Activated CD4-positive, alpha-beta T cell treated with anti-CD3 and anti-CD28 coated beads for 36 hours (primary cell): ENCODE measurements around the gene SHROOM1. TPM values are rescaled to one million over a fixed set of nuclear protein-coding genes. Genes with fewer than 3 reads are reported as not detected.

ENCODE experiments used
- ATAC-seq: fragments of 200-7000 bp; cut with Tn5 transposase; one replicate; pipeline ENCODE4 v1.10.0; 2021; ENCODE audit warnings: mild to moderate bottlenecking, moderate library complexity
- CTCF ChIA-PET: fragments of 350-600 bp; sonication (Branson Sonifier 250); formaldehyde crosslinking; loops from one replicate; lab custom pipeline; 2021; ENCODE audit warnings: antibody characterized with exemption; lab: Charles Lee
- POLR2A ChIA-PET: fragments of 350-600 bp; sonication (Branson Sonifier 250); formaldehyde crosslinking; loops from one replicate; lab custom pipeline; 2021; ENCODE audit warnings: antibody characterized with exemption, inconsistent platforms; lab: Charles Lee
- DNase-seq: peaks from one replicate; pipeline ENCODE4 v3.0.0-alpha.2; 2020
- H3K27ac Mint-ChIP-seq: one replicate; pipeline ENCODE4 v1.8.0; 2021; ENCODE audit warnings: mixed read lengths
- H3K27me3 Mint-ChIP-seq: one replicate; pipeline ENCODE4 v1.8.0; 2021; ENCODE audit warnings: mixed read lengths
- H3K36me3 Mint-ChIP-seq: one replicate; pipeline ENCODE4 v1.8.0; 2021; ENCODE audit warnings: low read depth, mixed read lengths
- H3K4me1 Mint-ChIP-seq: one replicate; pipeline ENCODE4 v1.8.0; 2021; ENCODE audit warnings: mixed read lengths
- H3K4me3 Mint-ChIP-seq: one replicate; pipeline ENCODE4 v1.8.0; 2021; ENCODE audit warnings: mild to moderate bottlenecking, moderate library complexity, mixed read lengths
- H3K9me3 Mint-ChIP-seq: one replicate; pipeline ENCODE4 v1.8.0; 2021; ENCODE audit warnings: low read depth, mixed read lengths
- intact Hi-C, 2 experiments: fragments of 100-400 bp; cut with DNase I in 1 of 2; cut with micrococcal nuclease in 1 of 2; formaldehyde crosslinking; loops; one replicate each; pipeline versions ENCODE4 v1.14.2 to v1.15.1; 2022 to 2024; cut with DNase I, micrococcal nuclease
- total RNA-seq, 2 experiments: library from RNA; stranded (reverse); gene quantifications; one replicate each; pipeline ENCODE4 v1.2.3, GENCODE V29; 2021

The SHROOM1 gene
- total RNA-seq, 2 experiments from 2014 or later = 0.63 to 0.89 TPM

DNA sequence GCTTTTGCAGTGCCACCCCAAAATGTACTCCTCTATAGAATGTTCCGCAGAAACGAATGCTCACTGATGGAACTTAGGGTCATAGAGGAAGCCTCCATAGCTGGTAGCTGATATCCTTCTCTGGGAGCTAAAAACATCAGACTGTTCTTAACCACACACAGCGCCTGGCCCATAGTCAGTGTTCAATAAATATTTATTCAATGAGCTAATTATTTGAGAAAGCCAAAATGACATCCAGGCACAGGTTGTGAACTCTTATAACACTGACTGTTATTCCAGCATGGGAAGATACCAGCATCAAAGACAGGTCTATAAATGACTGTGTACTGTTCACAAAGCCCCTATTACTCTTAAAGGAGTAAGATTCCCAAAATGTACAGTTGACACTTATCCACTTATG lies 22.9 kb upstream of the SHROOM1 start:
- H3K9me3 Mint-ChIP-seq = no peaks in the 10 kb centered on the region
- ATAC-seq (no peak), DNase-seq (no peak)
- CTCF ChIA-PET = interaction anchor here (0.9 to 1.6 kb wide), 4 partner anchors 9 to 33 kb away, joined by 3 to 6 read pairs (median 4); no protein-coding TSS in a partner anchor
- no peak overlapping the region for H3K4me3 Mint-ChIP-seq
- peaks cover 4% of the 10 kb centered on the region for H3K27me3 Mint-ChIP-seq
- H3K4me1 Mint-ChIP-seq = no peaks in the 10 kb centered on the region
- no peaks in the 10 kb centered on the region for H3K36me3 Mint-ChIP-seq
- POLR2A ChIA-PET = no interaction called here
- H3K27ac Mint-ChIP-seq = no peak overlapping the region
- intact Hi-C loops = no loop called here

DNA sequence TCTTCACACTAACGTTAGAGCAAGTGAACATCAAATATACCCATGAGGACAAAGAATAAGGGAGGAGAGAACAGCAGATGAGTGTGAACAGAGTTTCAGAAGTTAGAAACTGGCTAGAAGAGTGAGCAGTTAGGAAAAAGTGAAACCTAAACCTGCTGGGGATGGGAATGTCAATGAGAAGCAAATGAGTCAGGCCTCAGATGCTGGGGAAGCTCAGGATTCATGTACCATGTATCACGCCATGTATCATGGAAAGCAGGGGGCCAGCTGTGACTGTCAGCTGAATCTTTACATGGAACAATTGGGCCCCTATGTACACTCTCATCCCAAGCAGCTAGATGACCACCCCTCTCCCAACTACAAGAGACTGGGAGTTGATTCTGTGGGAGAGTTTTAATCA lies 19.6 kb upstream of the SHROOM1 start:
- ChIA-PET CTCF (interaction anchor here (1.0 to 1.4 kb wide), 3 partner anchors 12 to 29 kb away, joined by 3 to 4 read pairs (median 3); no protein-coding TSS in a partner anchor), POLR2A (no interaction called here)
- H3K4me3 Mint-ChIP-seq = no peak overlapping the region
- H3K36me3 Mint-ChIP-seq = no peaks in the 10 kb centered on the region
- no peaks in the 10 kb centered on the region for H3K9me3 Mint-ChIP-seq
- no peaks in the 10 kb centered on the region for H3K4me1 Mint-ChIP-seq
- DNase-seq = no peak
- no peak overlapping the region for H3K27ac Mint-ChIP-seq
- peaks cover 2% of the 10 kb centered on the region for H3K27me3 Mint-ChIP-seq
- ATAC-seq = no peak
- intact Hi-C loops = no loop called here

DNA sequence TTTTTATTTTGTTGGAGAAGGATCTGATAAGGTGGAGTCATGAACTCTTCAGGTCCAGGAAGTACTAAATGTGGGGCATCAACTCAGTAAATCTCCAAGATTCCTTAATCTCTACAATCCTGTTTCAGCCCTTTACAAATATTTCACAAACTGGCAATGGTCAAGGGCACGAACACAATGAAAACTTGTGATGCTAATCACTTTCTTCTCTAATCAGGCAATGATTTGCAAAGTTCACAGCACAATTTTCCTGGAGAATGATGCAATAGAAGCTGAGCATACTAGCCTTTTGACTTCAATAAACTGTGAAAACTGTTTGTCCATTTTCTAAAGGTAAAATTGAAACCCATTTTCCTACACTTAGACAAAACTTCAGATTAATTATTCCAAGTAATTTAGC lies 18.9 kb upstream of the SHROOM1 start:
- DNase-seq (no peak), ATAC-seq (no peak)
- CTCF ChIA-PET = interaction anchor here (0.8 kb wide), 1 partner anchor 18 kb away, joined by 3 read pairs; no protein-coding TSS in a partner anchor
- Mint-ChIP-seq H3K9me3 (no peaks in the 10 kb centered on the region), H3K4me3 (no peak overlapping the region), H3K4me1 (no peaks in the 10 kb centered on the region), H3K27me3 (peaks cover 2% of the 10 kb centered on the region), H3K27ac (no peak overlapping the region), H3K36me3 (no peaks in the 10 kb centered on the region)
- POLR2A ChIA-PET = interaction anchor here (0.7 kb wide), 1 partner anchor 1209 kb away, joined by 3 read pairs; no protein-coding TSS in a partner anchor
- intact Hi-C loops = no loop called here

DNA sequence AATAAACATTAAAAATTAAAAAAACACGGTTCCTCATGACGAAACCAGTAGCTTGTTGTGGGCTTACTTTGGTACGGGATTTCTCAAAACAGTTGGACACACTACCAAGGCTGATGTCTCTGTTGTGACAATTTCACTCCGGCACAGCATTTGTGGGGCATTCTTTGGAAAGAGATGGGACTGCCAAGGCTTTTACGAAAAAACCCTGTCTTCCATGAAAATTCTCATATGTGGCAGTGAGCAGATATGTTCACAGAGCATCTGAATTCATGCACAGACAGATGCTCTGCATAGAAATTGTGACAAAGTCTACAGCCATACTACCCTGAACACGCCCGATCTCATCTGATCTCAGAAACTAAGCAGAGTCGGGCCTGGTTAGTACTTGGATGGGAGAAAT lies 17.8 kb upstream of the SHROOM1 start:
- intact Hi-C loops = no loop called here
- H3K9me3 Mint-ChIP-seq = no peaks in the 10 kb centered on the region
- no peaks in the 10 kb centered on the region for H3K36me3 Mint-ChIP-seq
- CTCF ChIA-PET = interaction anchor here (0.6 to 0.8 kb wide), 3 partner anchors 17 to 198 kb away, joined by 3 to 4 read pairs (median 3); no protein-coding TSS in a partner anchor
- peaks cover 2% of the 10 kb centered on the region for H3K27me3 Mint-ChIP-seq
- no peak overlapping the region for H3K4me3 Mint-ChIP-seq
- ATAC-seq (no peak), DNase-seq (no peak)
- POLR2A ChIA-PET = no interaction called here
- no peaks in the 10 kb centered on the region for H3K4me1 Mint-ChIP-seq
- H3K27ac Mint-ChIP-seq = no peak overlapping the region

DNA sequence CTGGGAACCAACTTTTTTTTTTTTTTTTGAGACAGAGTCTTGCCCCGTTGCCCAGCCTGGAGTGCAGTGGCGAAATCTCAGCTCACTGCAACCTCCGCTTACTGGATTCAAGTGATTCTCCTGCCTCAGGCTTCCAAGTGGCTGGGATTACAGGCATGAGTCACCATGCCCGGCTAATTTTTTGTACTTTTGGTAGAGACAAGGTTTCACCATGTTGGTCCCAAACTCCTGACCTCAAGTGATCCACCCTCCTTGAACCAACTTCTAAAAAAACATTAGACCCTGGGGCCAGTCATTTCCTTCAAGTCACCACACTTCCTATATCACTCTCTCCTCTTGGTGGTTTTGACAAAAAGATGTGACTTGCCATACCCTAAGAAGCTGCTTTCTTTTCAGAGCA lies 10.9 kb upstream of the SHROOM1 start:
- no peaks in the 10 kb centered on the region for H3K27me3 Mint-ChIP-seq
- ChIA-PET CTCF (no interaction called here), POLR2A (no interaction called here)
- H3K36me3 Mint-ChIP-seq = no peaks in the 10 kb centered on the region
- H3K4me1 Mint-ChIP-seq = no peaks in the 10 kb centered on the region
- DNase-seq (no peak), ATAC-seq (peak; percentile 30)
- H3K9me3 Mint-ChIP-seq = no peaks in the 10 kb centered on the region
- no peak overlapping the region for H3K27ac Mint-ChIP-seq
- H3K4me3 Mint-ChIP-seq = no peak overlapping the region
- intact Hi-C loops = no loop called here

DNA sequence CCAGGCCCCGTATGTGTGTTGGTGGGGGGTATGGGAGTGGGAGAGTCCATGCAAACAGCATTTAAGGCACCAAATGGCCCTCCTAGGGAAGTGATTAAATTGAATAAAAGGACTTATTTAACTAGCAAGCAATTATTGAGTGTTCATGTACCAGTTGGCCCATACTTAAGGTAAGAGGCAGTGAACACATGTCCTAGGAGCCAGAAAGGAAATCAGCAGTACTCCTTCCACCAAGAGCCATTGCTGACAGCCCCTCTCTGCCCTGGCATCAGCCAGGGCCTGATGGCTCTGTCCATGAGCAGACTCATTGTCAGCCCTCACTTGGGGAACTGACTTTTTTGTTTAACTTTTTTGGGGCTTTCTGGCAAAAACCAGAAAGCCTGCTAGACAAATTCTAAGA lies 10.4 kb upstream of the SHROOM1 start:
- ChIA-PET POLR2A (no interaction called here), CTCF (no interaction called here)
- Mint-ChIP-seq H3K4me1 (no peaks in the 10 kb centered on the region), H3K27me3 (no peaks in the 10 kb centered on the region), H3K4me3 (no peak overlapping the region), H3K36me3 (no peaks in the 10 kb centered on the region), H3K9me3 (no peaks in the 10 kb centered on the region), H3K27ac (no peak overlapping the region)
- ATAC-seq = no peak
- DNase-seq = no peak
- intact Hi-C loops = no loop called here

DNA sequence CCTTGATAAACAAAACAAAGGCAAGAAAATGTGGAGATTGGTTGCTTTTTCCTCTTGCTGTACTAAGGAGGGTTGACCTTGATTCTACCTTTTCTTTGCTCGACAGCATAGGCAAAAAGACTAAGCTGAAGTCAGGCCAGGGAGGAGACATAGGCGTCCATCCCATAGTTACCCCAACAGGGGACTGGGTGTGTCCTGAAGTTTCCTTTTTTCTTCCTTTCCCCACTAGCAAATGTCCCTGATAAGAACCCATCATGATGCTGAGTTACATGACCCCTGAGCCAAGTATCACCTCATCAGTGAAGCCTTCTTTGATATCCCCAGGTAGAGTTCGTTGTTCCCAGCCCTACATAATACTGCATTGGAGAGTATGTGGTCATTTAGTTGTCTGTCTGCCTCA lies 9.9 kb upstream of the SHROOM1 start:
- Mint-ChIP-seq H3K36me3 (no peaks in the 10 kb centered on the region), H3K27me3 (no peaks in the 10 kb centered on the region), H3K4me1 (no peaks in the 10 kb centered on the region), H3K27ac (no peak overlapping the region), H3K4me3 (no peak overlapping the region), H3K9me3 (no peaks in the 10 kb centered on the region)
- CTCF ChIA-PET = no interaction called here
- POLR2A ChIA-PET = no interaction called here
- DNase-seq (no peak), ATAC-seq (no peak)
- intact Hi-C loops = no loop called here

DNA sequence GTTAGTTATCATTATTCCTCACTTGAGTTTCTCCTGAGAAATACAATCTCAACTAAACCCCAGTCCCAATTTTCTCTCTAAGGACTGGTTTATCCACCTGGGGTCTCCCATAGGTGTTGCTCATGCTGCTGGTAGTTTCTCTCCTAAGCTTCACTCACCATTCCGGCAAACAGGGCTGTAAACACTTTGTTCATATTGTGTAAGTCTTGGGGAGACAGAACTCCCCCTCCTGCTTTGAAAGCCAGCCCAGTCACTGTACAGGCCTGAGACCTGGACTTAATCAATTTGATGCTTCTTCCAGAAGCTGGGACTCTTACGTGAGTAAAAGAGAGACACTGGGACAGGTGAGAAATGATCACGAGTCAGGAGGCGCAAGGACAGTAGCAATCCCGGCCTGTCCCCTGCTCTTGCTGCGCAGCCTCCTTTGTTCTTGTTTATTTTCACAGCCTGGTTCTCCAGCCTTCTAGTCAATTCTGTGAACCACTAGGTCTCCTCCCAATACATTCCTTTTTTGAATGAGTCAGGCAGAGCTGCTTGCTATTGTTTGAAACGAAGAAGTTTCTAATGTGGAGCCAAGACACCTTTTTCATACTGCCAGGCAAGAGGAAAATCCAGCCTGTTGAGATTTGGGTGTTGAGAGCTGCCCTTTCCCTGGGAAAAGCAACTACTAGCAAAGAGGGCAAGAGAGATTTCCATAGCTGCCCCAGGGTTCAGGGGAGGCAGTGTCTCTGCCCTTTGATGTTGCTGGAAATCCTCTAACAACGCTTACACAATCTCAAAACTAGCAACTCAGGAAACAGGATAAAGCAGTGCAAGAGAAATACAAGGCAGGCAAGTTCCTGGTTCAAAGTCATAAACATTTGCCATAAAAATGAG lies 9.2 kb upstream of the SHROOM1 start:
- intact Hi-C loops = no loop called here
- Mint-ChIP-seq H3K27ac (no peak overlapping the region), H3K4me1 (no peaks in the 10 kb centered on the region), H3K27me3 (no peaks in the 10 kb centered on the region), H3K4me3 (no peak overlapping the region), H3K36me3 (no peaks in the 10 kb centered on the region), H3K9me3 (no peaks in the 10 kb centered on the region)
- ATAC-seq (no peak), DNase-seq (no peak)
- POLR2A ChIA-PET = no interaction called here
- CTCF ChIA-PET = interaction anchor here (0.7 to 1.5 kb wide), 2 partner anchors 12 to 24 kb away, joined by 3 read pairs; no protein-coding TSS in a partner anchor

DNA sequence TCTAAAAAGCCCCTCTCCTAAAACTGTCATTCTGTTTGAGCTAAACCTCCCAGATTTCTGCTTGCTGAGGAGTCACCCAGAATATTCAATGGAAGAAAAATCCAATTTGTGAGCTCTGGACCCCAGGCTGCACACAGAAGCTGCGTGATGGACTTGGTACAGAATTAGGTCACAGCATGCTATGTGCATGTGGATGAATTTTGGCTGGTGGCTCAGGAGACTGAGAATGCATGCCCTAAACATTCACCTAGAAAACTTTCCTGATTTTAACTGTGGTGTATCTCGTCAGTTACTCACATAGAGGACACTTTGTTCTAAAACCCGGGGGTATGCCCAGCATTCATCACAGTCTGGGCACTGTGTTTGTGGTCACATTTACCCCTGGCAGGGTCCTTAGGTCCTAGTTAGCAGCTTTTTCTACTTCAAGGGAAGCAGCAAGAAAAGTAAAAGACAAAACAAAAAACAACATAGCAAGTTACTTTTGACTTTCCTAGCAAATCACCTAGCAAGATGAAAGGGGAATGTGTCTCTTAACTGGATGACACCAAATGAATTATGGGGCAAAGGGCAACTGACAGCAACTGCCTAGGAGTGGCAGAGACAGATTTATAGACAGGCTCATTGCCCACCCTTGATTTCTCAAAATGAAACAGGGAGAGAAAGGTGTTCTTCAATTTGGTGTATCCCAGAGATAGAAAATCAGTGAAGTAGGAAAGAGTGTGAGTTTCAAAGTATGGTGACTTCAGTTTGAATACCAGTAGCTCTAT lies 8.3 kb upstream of the SHROOM1 start:
- H3K9me3 Mint-ChIP-seq = no peaks in the 10 kb centered on the region
- no peaks in the 10 kb centered on the region for H3K4me1 Mint-ChIP-seq
- no peaks in the 10 kb centered on the region for H3K27me3 Mint-ChIP-seq
- CTCF ChIA-PET = interaction anchor here (0.5 to 1.5 kb wide), 4 partner anchors 11 to 81 kb away, joined by 3 to 5 read pairs (median 3); no protein-coding TSS in a partner anchor
- DNase-seq (no peak), ATAC-seq (no peak)
- POLR2A ChIA-PET = no interaction called here
- no peak overlapping the region for H3K27ac Mint-ChIP-seq
- intact Hi-C loops = no loop called here
- H3K4me3 Mint-ChIP-seq = no peak overlapping the region
- H3K36me3 Mint-ChIP-seq = no peaks in the 10 kb centered on the region

DNA sequence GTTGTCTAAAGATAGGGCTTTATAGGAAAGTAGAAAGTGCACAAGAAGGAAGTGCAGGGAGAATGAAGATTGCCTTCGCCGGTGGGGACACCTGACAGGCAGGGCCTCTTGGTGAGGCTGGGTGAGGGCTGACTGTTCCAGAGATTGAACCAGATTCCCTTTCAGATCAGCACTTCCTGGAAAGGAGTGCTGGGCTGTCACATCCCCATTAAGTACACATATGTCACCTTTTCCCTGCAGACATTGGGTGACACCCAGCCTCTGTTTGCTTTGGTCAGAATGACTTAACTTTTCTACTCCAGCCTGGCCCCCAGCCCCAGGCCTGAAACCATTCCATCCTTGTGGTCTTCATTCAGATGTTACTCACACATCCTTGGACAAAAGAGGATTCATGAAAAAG lies 7.4 kb upstream of the SHROOM1 start:
- intact Hi-C loops = no loop called here
- POLR2A ChIA-PET = no interaction called here
- Mint-ChIP-seq H3K36me3 (no peaks in the 10 kb centered on the region), H3K27ac (no peak overlapping the region), H3K4me3 (no peak overlapping the region), H3K9me3 (no peaks in the 10 kb centered on the region), H3K4me1 (no peaks in the 10 kb centered on the region), H3K27me3 (no peaks in the 10 kb centered on the region)
- ATAC-seq (no peak), DNase-seq (no peak)
- CTCF ChIA-PET = interaction anchor here (1.2 to 1.5 kb wide), 2 partner anchors 10 to 13 kb away, joined by 3 read pairs; no protein-coding TSS in a partner anchor

DNA sequence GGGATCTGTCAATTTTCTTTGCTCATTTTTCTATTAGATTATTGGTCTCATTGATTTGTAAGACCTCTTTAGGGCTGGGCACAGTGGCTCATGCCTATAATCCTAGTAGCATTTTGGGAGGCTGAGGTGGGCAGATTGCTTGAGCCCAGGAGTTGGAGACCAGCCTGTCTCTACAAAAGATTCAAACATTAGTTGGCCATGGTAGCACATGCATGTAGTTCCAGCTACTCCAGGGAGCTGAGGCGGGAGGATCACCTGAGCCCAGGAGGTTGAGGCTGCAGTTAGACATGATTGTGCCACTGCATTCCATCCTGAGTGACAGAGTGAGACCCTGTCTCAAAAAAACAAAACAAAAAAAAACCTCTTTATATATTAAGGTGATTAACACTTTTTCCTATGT lies 6.4 kb upstream of the SHROOM1 start:
- POLR2A ChIA-PET = no interaction called here
- intact Hi-C loops = no loop called here
- CTCF ChIA-PET = interaction anchor here (0.6 to 1.0 kb wide), 2 partner anchors 17 to 505 kb away, joined by 3 to 4 read pairs; no protein-coding TSS in a partner anchor
- no peak for ATAC-seq
- no peak overlapping the region for H3K4me3 Mint-ChIP-seq
- no peaks in the 10 kb centered on the region for H3K4me1 Mint-ChIP-seq
- H3K27ac Mint-ChIP-seq = no peak overlapping the region
- no peak for DNase-seq
- H3K36me3 Mint-ChIP-seq = no peaks in the 10 kb centered on the region
- H3K9me3 Mint-ChIP-seq = no peaks in the 10 kb centered on the region
- H3K27me3 Mint-ChIP-seq = peaks cover 3% of the 10 kb centered on the region
